GM21576 (cell line): Measurements from ENCODE around the gene GLCCI1.
A peak's percentile ranks its signal among the peaks of the same experiment; 100 is the strongest.
"Not testable (repeated sequence)": the region's sequence is repeated elsewhere in the genome, so short reads cannot be mapped to it uniquely, and the experiment has no call there.

Source experiments
- ATAC-seq: cut with Tn5 transposase; IDR thresholded peaks from one replicate; pipeline ENCODE4 v1.9.1; 2021; ENCODE audit warnings: mild to moderate bottlenecking, moderate library complexity; ENCODE audit not compliant: unreplicated experiment

Gene GLCCI1

DNA sequence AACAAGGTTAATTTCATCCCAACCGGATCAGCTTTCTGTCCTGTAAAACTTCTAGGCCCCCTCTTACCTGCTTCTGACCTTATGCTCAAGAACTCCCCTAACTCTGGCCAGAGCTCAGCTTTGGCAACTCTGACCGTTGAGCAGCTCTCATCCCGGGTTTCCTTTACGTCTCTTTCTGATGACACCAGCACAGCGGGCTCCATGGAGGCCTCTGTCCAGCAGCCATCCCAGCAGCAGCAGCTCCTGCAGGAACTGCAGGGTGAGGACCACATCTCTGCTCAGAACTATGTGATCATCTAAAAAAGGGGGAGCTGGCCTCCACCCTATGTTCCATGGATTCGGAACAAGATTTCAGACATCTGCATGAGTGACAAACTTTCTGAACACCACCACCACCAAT is 117.6 kb downstream of the GLCCI1 start:
- no peak for ATAC-seq

DNA sequence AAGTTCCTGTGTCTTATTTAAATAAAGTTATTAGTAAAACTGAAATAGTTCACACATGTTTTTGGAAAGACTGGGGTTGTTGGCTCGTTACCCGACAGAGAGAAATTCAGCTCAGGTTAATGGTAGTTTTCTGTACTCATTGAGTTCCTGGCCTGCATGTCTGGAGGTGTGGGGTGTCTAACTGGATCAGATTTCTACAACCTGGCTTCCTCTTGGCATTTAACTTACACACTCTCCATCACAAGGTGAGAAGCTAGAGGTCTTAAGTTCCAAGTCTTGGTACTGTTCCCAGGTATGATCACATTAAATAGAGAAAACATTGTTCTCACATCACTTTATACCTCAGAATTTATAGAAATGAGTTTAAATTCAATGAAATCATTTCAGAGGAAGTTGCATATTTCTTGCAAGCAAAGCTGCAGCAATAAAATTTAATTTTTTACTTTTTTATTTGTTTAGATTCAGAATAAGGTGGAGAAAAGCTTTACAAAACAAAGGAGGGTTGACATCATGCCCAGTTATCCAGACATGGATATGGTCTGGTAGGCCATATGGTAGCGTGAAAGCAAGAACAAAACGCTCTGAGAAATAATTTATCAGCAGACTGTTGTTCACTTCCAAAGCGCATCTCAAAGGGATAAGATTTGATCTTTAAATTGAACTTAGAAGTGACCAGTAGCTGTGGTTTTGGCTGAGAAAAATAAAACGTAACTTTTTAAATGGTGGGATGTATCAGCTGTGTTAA is 120.6 kb downstream of the GLCCI1 start:
- ATAC-seq = no peak

DNA sequence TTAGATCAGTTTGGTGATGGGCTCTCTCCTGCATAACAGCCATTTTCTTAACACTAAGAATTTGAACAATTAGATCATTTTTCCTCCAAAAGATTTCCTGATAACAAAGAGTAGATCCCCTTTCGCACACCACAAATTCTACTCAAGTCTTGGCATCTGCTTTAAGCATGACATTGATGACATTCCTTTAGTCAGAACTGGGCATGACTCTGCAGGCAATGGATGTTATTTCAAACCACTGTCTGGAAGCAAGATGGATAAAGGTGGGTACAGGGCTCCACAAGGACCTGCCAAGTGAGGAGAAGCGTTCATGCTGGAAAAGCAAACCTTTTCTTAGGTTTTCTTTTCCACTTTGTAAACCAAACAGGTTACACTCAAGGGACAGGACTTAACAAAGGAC is 123.5 kb downstream of the GLCCI1 start:
- no peak for ATAC-seq

DNA sequence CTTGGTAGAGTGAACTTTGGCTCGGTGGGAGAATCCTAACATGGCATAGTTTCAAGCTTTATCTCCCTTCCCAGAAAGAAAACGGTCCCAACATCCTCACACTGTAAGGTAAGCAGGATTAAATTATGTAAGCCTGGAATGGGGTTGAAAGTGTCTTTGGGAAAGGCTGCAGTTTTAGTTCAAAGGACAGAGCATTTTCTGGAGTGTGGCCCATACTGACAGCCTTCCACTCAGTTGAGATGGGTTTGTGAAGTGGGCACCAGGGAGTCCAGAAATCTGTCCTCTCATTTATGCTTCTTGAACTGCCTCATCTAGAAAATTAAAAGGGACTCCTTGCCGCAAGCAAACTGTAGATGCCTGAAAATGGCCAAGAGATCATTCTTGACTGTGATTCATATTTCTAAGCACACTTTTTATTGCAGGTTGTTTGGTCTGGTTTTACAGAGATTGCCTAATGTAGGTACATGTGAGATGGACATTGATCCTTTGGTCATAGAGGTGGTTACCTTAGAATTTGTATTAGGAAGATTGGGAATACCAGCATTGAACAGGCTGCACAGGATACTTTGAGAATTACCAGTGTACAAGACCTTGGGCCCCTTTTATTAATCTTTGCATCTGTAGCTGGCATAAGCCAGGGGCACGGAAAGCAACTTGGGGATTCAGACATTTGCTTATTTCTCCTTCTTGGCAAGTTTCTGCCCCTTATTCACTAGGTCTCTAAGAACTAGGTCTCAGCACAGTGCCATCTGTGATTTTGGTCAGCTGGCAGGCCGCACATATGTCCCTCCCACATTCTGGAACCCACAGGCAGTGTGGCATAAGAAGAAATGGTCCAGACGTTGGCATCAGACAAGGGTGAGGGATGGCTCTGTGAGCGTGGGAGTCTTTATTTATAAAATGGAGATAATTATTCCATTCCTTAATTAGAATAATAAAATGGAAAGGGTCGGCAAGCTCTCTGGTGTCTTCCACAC is 125.9 kb downstream of the GLCCI1 start:
- no peak for ATAC-seq

DNA sequence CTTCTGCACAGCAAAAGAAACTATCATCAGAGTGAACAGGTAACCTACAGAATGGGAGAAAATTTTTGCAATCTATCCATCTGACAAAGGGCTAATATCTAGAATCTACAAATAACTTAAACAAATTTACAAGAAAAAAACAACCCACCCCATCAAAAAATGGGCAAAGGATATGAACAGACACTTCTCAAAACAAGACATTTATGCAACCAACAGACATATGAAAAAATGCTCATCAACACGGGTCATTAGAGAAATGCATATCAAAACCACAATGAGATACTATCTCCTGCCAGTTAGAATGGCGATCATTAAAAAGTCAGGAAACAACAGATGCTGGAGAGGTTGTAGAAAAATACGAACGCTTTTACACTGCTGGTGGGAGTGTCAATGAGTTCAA is 132.7 kb downstream of the GLCCI1 start:
- not testable (repeated sequence) for ATAC-seq

DNA sequence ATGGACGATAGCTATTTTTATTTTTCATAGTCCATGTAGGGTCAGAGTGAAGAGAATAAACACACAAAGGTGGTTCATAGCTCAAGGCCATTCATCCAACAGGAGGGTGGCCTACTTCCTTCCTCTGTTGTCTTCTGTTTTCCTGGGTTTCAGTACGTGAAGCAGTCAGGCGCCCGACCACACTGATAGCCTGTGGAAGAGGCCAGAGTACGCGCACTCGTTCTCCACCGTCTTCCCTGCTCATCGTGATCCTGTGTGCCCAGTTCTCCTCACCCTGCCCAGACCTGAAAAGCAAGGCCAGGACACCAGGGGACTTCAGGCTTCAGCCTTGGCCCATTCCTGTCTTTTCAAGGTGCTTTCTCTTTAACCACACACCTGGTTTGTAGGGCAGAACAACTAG is 134.7 kb downstream of the GLCCI1 start:
- ATAC-seq = no peak

DNA sequence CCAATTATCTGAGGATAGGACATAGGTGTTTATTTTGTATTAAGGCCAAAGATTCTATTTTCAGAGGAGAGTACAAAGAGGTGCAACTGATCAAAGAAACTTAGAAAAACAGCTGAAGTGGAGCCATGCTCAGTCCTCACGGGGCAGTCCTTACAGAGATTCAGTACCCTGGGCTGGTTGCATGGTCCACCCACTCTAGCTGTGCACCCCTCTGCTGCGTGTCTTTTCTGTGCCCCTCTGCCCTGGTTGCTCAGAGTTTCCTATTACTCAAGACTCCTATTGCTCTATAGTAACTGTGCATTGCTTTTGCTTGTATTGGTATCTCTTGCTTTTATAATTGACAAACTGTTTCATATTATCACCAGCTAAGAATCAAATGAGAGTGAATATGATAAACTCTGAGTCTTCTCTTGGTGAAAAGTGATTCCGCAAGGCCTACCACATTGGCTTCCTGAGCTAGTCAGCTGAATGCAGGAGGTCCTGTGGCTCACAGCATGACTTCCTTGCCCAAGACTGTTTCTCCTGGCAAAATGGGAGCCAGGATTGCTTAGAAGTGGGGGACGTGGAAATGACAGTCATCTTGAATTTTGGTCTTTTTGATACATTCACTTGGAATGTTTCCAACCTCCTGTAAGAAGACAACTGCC is 137.0 kb downstream of the GLCCI1 start:
- no peak for ATAC-seq

DNA sequence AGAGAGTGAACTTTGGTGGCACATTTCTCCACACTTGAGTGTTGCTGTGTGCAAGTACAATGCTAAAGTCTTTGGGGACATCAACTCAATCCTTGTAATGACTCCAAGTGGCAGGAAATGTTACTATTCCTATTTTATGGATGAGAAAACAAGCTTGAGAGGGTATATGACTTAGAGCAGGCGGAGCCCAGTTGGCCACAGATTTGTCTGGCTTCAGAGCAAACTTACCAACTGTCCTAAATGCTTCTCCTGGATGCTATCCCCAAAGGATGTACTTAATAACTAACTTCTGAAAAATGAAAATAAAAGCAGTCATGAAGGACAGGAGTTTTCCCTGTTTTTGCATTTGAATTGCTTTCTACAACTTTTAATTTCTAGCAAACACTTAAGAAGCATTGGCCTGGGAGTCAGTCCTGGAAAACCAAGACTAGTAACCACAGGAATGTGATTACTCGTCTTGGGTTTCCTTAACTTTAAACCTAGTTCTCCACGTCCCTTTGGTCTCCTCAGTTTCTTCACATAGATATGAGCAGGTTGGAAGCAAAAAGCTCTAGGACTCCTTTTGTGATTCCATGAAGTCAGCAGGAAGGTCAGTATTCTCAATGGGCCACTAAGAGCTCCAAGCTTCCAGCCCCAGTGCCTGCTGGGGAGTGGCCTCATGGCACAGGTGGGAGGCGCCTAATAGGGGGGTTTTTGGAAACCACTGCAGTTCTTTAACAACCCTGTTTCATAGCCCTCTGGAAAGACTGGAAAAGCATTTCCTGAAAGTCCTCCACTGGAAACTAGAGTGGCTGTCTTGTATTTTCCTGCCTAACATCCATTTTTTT is 140.8 kb downstream of the GLCCI1 start:
- ATAC-seq = no peak

DNA sequence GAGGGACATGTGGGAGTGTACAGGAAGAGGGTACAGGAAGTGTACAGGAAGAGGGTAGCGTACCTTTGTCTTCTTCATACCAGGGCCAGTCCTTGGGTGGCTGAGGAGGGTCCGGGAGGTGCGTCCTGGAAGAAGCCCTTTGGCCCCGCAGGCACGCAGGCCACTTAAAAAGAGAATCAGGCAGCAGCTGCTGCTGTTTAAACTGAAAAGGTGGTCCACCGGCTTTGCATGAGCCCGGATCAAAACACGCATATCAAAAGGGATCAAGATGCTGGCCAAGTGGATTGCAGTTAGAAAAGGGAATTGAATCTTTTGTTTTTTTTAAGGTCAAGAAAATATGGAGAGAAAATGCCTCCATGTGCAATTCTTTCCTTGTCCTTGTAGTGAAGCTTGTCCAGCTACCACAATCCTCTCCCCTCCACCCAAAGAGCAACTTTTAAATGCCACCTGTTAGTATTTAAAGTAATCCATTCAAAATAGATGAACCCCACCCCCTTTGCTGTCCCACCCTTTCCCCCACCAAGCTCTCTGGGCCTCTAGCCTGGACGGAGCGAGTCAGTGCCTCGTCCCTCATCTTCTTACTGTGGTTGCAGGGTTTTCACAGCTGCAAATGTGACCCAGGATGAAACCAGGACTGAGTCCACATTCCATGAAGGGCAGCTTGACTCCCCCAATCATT is 142.8 kb downstream of the GLCCI1 start:
- no peak for ATAC-seq

DNA sequence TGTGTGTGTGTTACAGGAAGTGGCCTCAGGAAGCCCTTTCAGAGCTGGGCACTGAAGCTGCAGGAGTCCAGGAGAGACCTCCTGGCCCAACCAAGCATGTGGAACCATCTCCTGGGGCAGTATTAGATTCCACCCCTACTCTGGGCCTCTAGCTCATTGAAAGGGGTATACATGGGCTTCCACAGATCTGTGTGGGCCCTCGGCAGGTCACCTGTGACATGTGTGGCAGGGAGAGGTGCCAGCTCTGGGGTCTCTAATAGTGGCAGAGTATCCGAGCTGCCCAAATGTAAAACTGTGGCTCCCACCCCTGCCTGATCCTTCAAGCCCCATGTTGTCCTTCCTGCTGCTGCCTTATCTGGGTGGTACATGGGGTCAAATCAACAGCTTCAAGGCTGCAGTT is 144.1 kb downstream of the GLCCI1 start:
- no peak for ATAC-seq

DNA sequence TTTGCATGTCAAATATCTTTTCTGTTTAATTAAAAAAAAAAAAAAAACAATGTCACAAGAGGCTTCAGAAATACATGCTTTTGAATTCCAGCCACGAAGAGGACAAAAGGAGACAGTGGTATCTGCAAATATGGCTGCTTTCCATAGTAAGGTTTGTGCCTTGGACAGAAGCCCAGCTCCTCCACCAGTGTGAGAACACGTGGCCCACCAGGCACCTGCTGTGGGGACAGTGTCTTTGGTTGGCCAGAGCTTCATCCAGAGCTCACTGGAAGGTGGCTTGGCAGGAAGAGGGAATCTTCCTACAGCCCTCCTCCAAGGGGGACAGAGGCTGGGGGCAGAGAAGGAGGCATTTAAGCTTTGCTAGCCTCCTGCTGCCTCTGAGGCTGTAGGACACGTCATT is 144.6 kb downstream of the GLCCI1 start:
- no peak for ATAC-seq

DNA sequence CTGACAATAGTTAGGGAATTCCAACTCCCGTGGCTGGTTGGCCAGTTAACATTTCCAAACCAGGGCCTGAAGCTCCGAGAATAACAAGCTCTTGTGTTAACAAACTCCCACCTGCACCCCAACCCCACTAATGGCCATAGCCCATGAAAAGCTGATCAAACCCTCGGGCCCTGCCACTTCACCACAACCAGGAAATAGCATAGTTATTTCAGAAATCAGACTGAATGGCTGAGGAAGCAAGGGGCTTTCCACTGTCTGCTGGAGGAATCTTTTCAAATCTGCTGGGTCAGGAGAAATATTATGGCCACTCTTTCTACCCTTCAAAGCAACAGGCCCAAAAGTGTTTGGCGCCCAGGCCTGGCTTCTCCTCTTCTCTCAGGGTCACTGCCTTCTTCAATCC is 145.6 kb downstream of the GLCCI1 start:
- ATAC-seq = no peak

DNA sequence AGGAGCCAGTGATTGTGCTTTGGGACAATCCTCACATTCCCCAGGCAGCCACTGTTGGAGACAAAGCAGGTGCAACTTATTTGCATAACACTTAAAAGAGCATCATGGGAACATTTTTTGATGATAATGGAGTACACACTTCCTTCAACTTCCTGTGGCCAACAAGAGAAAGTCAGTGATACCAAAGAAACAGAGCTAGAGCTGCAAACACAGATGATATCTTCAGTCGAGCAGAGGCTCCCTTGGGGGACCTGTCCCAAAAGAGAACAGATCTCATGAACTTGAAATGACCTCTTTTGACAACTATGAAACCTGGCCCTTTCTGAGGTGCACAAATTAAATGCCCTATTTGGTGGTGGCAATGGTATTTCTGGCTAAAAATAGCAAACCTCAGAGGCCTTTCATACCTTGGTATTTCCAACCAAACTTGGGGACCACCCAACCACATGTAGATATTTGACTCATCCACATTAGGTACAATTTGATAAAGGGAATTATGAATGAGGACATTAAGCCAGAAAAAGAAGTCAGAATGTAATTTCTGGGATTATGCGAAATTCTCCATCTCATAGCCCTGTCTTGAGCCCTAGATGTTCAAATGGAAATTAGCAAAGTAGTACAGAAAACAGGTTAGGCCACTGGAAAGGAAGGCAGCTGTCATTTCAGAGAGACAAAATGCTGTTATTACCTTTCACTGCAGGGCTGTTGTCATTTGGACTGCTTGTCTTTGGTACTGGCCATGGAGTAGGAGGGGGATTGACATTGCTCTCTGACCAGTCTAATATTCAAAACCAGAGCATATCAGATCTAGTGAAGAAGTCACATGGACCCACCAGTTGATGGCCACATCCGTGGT is 147.2 kb downstream of the GLCCI1 start:
- peak; percentile 93 for ATAC-seq

DNA sequence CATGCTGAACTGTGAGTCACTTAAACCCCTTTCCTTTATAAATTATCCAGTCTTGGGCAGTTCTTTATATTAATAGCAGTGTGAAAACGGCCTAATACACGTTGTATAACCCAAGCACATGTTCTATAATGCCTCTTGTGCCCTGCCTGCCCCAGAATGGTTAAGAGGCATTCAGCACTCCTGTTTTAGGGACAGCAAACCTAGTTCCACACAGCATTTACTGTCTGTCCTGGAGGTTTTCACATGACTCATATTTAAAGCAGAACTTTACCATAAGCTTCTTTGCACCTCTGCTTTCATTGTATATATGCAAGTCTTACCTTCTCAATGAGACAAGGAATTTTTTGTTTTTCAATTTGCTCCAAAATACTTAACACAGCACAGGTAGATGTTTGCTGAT is 148.6 kb downstream of the GLCCI1 start:
- ATAC-seq = no peak

DNA sequence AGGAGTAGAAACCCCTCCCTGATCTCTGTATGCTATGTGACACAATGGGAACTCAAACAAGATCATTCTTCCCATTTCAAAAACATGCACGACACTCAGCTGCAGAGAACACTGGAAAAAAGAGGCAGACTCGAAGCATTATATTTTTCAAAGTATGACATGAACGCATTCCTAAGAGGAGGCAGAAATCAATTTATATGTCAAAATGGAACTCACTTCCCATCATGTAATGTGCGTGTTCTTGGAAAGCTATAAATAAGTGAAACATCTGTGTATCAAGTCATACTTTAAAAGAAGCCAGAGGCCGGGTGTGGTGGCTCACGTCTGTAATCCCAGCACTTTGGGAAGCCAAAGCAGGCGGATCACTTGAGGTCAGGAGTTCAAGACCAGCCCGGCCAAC is 150.7 kb downstream of the GLCCI1 start:
- no peak for ATAC-seq

DNA sequence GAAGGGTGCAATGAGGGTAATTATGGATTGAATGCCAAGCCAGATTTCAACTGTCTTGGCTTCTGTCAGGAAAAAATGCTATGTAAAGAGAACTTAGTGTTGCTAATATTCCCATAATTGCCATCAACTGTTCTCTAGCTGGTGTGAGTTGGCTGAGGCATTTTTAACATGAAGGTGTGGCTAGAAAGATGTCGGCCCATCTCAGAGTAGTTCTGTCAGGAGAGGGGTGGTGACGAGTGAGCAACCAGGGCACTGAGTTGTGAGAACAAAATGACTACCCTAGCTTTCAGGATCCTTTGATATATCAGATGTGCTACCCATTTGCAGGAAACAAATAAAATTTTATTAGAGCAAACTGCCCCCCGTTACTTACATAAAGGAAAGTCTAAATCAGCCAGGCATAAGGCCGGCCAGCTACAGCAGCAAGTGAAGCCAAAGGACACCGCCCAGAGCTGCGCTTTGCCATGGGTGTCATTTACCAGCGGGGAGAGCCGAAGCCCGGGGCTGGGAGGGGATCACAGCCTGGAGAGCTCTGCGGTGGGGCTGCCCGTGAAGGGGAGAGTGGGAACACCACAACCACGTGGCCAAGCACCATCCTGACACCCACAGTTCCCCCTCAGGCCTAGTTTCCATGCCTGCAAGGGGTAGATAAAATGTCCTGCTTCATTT is 151.9 kb downstream of the GLCCI1 start:
- no peak for ATAC-seq

DNA sequence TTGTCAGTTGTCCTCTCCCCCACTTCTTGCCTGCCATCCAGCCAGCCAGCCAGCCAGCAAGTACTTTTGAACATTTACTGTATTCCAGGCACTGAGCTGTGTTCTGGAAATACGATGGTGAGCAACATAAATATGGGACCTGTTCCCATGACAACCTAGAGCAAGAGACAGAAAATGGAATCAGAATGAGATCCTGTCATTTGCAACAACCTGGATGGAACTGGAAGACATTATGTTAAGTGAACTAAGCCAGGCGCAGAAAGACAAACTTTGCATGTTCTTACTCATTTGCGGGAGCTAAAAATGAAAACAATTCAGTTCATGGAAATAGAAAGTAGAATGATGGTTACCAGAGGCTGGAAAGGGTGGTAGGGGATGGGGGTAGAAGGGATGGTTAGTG is 152.6 kb downstream of the GLCCI1 start:
- ATAC-seq = no peak

DNA sequence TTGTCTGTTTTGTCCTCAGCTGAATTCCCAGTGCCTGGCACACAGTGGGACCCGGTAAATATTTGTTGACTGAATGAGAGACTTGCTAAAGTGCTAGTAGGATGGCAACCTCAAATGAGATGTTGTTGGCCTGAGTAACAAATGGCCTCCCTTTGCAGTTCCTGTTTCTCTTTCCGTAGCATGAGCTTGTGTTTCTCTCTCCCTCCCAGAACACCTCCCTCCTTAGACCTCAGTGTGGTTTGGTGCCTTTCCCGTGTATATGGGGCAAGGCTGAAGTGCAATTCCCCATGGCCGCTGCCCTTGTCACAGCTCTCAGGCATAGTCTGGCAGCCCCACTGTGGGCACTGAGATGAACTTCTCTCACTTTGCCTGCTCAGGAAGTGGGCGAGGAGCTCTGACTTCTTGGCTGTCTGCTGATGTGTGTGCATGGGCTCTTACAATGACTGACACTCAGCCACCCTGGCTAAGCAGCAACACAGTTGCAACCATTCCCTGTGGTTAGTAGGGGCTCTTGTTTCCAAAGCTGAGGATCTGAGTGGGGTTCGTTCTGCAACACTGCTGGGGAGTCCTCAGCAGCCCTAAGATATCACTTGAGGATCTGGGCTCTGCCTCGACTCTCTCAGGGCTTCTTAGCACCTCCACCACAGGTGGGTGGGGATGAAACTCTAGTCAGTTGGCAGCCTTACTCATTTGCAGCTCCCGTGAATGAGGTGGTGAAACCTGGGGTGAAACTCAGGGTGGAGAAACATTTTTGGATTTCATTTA is 157.3 kb downstream of the GLCCI1 start:
- ATAC-seq = peak; percentile 75
